Measurements from ENCODE around the gene DBP.
"Not testable (repeated sequence)": the region's sequence is repeated elsewhere in the genome, so short reads cannot be mapped to it uniquely, and the experiment has no call there.

The DBP gene

GRCh38 chr19:48665786-48666185, 28.6 kb upstream of the DBP start:
- DNase-seq (ENCODE audit: low spot score) = no peak

GRCh38 chr19:48664476-48664875, 27.3 kb upstream of the DBP start:
- no peak for DNase-seq (ENCODE audit: low spot score)

DNA sequence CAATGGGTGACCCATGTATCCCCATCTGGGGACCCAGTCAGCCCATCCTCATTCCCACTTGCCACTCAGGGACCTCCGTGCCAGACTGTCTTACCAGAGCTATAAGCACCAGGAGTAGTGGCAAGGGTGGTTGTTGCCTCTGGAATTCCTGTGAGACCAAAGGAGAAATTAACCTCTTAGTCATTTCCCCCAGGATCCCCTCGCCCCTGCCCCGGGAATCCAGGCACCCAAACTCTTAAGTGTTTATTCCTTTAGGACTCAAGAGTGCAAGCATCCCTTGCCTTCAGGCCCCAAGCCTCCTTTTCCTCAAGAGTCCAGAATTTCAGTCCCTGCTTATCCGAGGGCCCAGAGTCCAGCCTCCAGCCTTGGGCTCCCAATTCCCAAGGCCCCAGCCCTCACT, 26.5 kb upstream of the DBP start:
- DNase-seq (ENCODE audit: low spot score) = no peak

- DNase-seq (ENCODE audit: low spot score) = no peak
Measured at GRCh38 chr19:48661711-48662090, 24.5 kb upstream of the DBP start.

DNA sequence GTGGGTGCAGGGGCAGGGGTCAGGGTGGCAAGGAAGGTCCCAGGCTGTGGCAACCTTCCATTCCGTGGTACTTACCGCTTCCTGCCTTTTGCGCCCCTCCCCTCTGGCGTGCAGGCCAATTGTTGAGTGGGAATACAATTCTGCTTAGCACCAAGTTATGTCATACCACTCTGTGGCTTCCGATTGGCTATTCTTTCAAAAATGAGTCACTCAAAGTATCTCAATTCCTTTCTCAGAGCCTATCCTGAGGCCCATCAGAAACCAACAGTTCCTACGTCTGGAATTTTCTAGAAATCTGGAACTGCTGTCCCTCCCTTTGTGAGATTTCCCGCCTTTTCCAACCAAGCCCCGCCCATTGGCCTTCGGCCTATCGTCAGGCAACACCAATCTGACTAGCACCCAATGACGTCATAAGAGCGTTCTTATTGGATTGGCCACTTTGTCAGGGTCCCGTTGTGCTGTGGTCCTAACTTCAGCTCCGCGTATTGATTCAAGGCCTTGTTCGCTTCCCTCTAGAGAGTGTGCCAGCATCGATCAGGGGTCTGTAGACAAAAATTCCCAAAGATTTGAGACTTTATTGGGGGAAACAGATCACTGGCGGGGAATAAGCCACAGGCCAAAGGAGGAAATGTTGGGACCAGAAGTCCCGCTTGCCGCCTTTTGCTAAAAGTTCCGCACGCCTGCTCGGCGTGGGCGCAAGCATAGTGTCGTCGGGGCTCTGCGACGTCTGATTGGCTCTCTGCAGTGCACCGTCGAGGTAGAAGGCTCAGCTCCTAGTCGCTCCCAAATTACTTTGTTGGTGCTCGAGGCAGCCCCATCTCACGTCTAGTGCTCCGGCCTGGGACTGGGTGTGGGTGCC, 23.9 kb upstream of the DBP start:
- DNase-seq (ENCODE audit: low spot score) = peak; percentile 95

DNA sequence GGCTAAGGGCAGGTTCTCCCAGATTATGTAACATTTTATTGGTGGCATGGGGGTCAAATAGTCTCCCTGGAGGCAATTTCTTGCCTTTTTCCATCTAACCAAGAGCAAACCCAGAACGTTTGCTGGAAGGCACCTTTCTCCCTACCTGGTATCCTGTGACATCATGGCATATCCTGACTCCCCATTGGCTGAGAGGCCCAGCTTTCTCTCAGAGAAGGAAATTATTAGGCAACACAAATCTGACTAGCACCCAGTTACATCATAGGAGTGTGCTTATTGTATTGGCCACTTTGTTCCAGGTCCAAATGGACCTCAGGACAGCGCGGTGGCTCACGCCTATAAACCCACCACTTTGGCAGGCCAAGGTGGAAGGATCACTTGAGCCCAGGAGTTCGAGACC, 22.6 kb upstream of the DBP start:
- DNase-seq (ENCODE audit: low spot score) = peak; percentile 71

DNA sequence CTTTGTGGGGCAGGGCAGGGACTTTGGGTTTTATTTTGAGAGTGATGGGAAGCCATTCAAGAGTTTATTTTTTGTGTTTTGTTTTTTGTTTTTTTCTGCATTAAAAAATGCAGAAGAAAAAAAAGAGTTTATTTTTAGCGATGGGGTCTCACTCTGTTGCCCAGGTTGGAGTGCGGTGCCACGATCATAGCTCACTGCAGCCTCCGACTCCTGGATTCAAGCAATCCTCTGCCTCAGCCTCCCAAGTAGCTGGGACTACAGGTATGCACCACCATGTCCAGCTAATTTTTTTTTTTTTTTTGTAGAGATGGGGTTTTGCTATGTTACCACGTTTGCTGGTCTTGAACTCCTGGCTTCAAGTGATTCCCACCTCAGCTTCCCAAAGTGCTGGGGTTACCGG, 21.3 kb upstream of the DBP start:
- no peak for DNase-seq (ENCODE audit: low spot score)

DNA sequence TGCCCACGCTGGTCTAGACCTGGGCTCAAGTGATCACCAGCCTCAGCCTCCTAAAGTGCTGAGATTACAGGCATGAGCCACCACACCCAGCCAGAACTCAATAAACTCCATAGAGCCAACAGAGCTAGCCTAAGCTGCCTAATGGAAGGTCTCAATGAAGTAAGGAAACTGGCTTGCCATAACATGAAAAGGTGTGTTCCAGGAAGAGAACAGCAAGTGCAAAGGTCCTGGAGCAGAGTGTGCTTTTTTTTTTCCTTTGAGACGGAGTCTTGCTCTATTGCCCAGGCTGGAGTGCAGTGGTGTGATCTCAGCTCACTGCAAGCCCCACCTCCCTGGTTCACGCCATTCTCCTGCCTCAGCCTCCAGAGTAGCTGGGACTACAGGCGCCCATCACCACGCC, 20.6 kb upstream of the DBP start:
- not testable (repeated sequence) for DNase-seq (ENCODE audit: low spot score)

GRCh38 chr19:48656840-48657474, 19.8 kb upstream of the DBP start:
- DNase-seq (ENCODE audit: low spot score) = no peak

DNA sequence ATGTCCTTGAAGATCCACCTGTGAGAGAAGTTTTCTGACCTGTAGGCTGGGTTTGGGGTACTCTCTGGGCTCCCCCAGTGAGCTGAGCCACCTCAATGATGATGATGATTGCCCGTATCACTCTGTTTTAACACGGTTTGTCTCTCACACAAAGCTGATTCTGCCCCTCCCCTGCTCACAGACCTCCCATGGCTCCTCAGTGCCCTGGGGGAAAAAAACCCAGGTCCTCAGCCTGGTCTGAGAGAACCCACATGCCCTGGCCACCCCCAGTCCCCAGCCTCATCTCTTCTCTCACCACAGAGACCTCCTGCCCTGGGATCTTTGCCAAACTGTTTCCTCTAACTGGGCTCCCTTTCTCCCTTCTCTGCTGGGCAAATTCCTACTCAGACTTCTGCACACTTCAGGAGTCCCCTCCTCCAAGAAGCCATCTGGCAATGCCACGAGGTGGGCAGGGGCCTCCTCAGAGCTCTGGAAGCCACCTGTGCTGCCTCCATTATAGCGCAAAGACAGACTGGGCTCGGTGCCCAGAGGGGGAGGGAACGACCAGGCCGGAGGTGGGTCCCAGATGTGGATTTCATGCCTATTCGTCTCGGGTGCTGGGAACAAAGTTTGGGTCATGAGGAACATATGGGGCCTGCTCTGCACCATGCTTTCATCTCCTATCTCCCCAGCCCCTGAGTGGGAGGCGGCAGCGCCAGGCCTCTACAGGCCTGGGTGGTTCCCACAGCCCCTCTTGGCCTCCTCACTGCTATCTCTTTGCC, 17.3 kb upstream of the DBP start:
- DNase-seq (ENCODE audit: low spot score) = no peak

DNA sequence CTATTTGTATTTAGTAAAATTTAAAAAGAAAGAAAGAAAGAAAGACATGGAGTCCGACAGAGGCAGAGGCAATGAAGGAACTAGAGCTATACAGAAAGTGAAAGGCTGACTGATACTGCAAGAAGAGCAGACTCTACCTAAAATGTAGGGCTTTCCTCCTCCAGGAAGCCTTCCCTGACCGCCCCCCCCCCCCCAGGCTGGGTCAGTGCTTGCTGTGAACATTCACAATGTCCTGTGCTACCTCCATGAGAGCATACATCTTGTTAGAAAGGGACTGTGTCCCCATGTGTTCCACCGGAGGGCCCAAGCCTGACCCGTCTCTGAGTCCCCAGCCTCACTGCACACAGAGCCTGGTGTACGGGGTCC, 14.5 kb upstream of the DBP start:
- no peak for DNase-seq (ENCODE audit: low spot score)

DNA sequence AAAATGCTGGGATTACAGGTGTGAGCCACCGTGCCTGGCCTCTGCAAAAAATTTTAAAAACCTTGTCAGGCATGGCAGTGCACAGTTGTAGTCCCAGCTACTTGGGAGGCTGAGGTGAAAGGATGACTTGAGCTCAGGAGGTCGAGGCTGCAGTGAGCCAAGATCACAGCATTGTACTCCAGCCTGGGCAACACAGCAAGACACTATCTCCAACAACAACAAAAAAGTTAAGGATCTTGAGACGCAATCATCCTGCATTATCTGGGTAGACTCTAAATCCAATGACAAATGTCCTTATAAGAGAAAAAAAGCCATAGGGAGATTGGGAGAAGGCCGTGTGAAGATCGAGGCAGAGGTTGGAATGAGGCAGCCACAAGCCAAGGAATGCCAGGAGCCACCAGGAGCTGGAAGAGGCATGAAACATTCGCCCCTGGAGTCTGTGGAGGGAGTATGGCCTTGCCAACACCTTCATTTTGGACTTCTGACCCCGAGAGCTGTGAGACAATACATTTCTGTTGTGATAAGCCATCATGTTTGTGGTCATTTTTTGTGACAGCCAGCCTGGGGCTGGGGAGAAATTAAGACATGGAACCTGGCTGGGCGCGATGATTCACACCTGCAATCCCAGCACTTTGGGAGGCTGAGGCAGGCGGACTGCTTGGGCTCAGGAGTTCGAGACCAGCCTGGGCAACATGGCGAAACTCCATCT, 13.9 kb upstream of the DBP start:
- DNase-seq (ENCODE audit: low spot score) = no peak

GRCh38 chr19:48648134-48648533, 11.0 kb upstream of the DBP start:
- DNase-seq (ENCODE audit: low spot score) = no peak

DNA sequence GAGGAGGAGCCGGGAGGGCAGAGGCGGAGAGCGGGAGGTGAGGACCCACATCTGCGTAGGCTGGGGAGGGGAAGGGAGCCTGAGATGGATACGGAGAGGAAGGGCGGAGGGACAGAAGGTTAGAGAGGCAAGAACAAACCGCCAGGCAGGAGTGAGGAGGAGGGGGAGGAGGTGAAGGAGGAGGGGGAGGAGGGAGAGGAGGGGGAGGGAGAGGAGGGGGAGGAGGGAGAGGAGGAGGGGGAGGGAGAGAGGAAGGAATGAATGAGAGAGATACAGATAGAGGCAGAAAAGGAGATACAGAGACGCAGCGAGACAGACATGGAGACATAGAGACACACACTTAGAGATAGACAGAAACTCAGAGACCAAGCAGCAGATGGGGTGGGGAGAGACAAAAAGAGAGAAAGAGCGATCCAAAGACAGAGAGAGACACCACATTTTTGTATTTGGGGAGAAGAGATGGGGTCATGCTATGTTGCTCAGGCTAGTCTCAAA, 9.6 kb upstream of the DBP start:
- DNase-seq (ENCODE audit: low spot score) = peak; percentile 33

DNA sequence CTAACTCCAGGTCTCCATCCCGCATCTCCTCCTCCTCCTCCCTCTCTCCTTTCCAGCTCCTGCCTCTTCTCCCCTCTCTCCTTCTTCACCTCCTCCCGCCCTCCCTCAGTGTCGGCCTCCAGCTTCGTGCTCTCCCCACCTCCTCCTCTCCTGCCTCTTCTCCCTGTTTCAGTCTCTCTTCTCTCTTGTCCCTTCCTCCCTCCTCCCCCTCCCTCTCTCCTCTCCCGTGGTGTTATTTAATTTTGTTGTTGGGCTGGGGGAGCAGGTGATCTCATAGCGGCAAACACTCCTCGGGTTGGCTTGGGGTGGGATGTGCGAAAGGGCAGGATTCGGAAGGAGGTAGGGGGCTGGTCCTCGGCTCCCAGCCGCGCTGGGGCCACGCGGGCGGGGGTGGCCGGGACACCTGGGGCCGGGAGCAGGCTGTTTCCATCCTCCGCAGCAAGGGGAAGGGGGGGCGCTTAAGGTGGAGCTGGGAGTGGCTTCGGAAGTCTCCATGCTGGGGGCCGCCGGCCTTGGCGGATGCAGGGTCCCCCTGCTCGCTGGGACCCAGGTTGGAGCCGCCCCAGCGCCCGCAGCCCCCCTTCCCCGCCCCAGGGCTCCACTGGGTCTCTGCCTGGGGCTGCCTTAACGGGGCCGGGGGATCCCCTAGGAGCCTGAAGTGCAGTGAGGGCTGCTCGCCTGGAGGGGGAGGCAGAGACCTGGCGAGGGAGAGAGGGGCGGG, 9.0 kb upstream of the DBP start, which contains the start of gene CA11:
Gene CA11, minus strand, starts transcription at position 187 of the 721 bp plus-strand sequence. CDS start 555 bp downstream, outside the sequence.
- peak; percentile 89 for DNase-seq (ENCODE audit: low spot score)

- no peak for DNase-seq (ENCODE audit: low spot score)
Measured at GRCh38 chr19:48645620-48646000, 8.4 kb upstream of the DBP start.

GRCh38 chr19:48644839-48645619, 7.8 kb upstream of the DBP start:
- DNase-seq (ENCODE audit: low spot score) = peak; percentile 90

DNA sequence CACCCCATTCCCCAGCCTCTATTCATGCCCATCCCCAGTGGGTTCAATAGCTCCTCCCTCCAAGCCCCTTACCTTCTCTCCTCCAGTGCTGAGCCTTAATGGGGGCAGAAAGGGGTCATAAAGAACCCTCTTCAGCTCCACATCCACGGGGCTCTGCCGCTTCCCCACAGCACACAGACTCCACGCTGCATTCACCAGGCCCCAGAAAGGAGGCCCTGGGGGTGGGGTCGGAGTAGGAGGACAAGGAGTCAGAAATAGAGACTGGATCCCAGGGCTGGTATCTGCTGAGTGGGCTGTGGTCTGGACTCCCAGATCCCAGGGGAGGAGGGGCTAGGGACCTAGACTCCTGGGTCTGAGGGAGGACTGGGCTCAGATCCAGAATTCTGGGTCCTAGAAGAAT, 7.2 kb upstream of the DBP start:
- peak; percentile 17 for DNase-seq (ENCODE audit: low spot score)

DNA sequence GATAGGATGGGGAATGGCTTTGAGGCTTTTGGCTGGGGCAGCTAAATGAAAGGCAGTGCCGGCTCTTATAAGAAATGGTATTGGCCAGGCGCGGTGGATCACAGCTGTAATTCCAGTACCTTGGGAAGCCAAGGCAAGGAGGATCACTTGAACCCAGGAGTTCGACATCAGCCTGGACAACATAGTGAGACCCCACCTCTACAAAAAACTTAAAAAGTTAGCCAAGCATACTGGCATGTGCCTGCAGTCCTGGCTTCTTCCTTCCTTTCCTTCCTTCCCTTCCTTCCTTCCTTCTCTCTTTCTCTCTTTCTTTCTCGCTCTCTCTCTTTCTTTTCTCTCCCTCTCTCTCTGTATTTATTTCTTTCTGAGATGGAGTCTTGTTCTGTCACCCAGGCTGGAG, 5.7 kb upstream of the DBP start:
- no peak for DNase-seq (ENCODE audit: low spot score)

DNA sequence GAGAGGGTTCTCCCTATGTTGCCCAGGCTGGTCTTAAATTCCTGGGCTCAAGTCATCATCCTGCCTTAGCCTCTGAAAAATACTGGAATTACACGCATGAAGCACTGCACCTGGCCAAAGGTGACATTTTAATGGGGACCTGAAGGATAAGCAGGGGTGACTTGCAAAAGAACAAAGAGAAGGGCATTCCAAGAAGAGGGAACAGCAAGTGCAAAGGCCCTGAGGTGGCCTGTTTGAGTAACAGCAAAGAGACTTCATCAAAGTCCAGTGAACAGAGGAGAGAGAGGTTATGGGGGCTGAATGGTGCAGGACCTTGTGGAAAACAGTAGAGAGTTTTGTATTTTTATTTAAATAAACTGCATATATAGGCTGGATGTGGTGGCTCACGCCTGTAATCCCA, 4.7 kb upstream of the DBP start:
- DNase-seq (ENCODE audit: low spot score) = no peak

Data from pons (tissue), 1 donor.